ENCODE data around the gene KCP. TPM values are rescaled to one million over a fixed set of nuclear protein-coding genes. Genes with fewer than 3 reads are reported as not detected.

The KCP gene
- total RNA-seq, 1 experiment from 2014 or later, result 5.3 TPM

DNA sequence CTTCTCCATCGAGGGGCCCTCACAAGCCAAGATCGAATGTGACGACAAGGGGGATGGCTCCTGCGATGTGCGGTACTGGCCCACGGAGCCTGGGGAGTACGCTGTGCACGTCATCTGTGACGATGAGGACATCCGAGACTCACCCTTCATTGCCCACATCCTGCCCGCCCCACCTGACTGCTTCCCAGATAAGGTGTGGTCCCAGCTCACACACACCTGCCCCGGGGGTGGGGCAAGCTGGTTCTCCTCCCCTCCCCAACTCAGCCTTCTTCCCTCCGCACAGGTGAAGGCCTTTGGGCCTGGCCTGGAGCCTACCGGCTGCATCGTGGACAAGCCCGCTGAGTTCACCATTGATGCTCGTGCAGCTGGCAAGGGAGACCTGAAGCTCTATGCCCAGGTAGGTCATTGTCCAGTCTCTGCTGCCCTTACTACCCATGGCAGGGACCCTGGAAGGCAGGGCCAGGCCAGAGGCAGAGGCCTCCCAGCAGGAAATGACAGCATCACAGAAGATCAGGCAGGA lies 69.3 kb downstream of the KCP start:
- no CpG with 5 or more reads among the region's 17 CpGs for WGBS (ENCODE audit: extremely low coverage, insufficient read length, low lambda C conversion rate)
- Histone ChIP-seq H3K18ac (ENCODE audit: insufficient read length, low read depth, low read length) (no peak overlapping the region), H3K27ac (ENCODE audit: insufficient read length, low read depth, low read length) (no peak overlapping the region)

More for the DNA sequence above, 69.3 kb downstream of the KCP start:
- no peak overlapping the region for H4K91ac ChIP-seq (ENCODE audit: insufficient read length, low read depth, low read length)
- Mint-ChIP-seq H3K4me1 (peaks cover 2 to 14% of the 10 kb centered on the region in 2 experiments), H3K9me3 (no peaks in the 10 kb centered on the region), H3K27me3 (ENCODE audit: low read depth) (no peaks in the 10 kb centered on the region), H3K27ac (peak overlapping the region in 1 of 3 experiments; percentile 55; a peak in 1 of 7 replicates), H3K36me3 (ENCODE audit: insufficient read depth in 1 of 3, low read depth in 3 of 3) (peaks cover 0 to 6% (median 0%) of the 10 kb centered on the region in 3 experiments; a peak in 2 of 7 replicates), H3K4me3 (no peak overlapping the region; a peak in 1 of 5 replicates)
- no peak overlapping the region for H4K8ac ChIP-seq (replicated peaks; ENCODE audit: insufficient read length, low read depth, low read length)
- H3K14ac ChIP-seq (ENCODE audit: insufficient read depth, low read length), result no peak overlapping the region
- DNase-seq, result no peak
- H2BK20ac ChIP-seq (ENCODE audit: low read depth, low read length, poor library complexity, severe bottlenecking), result no peak overlapping the region
- no peak overlapping the region for H2AFZ ChIP-seq (ENCODE audit: low read length)
- no peaks in the 10 kb centered on the region for H3K27me3 ChIP-seq (ENCODE audit: insufficient read depth, low read length)
- H3K4ac ChIP-seq (ENCODE audit: low read depth, low read length), result no peak overlapping the region
- H3K79me1 ChIP-seq (ENCODE audit: insufficient read depth, low read depth, low read length, poor library complexity, severe bottlenecking), result no peaks in the 10 kb centered on the region
- no peak overlapping the region for H2BK12ac ChIP-seq (ENCODE audit: insufficient read length, low read depth, low read length)
- H3K4me1 ChIP-seq (ENCODE audit: insufficient read depth, low read length), result no peaks in the 10 kb centered on the region
- H4K5ac ChIP-seq (ENCODE audit: insufficient read length, low read depth, low read length), result no peak overlapping the region
- no peaks in the 10 kb centered on the region for H3K23me2 ChIP-seq (ENCODE audit: insufficient read length, low read depth, low read length, poor library complexity, severe bottlenecking)
- no peaks in the 10 kb centered on the region for H3K9me3 ChIP-seq (ENCODE audit: control insufficient read depth, low read depth, low read length)
- TF ChIP-seq, protein P1, sequence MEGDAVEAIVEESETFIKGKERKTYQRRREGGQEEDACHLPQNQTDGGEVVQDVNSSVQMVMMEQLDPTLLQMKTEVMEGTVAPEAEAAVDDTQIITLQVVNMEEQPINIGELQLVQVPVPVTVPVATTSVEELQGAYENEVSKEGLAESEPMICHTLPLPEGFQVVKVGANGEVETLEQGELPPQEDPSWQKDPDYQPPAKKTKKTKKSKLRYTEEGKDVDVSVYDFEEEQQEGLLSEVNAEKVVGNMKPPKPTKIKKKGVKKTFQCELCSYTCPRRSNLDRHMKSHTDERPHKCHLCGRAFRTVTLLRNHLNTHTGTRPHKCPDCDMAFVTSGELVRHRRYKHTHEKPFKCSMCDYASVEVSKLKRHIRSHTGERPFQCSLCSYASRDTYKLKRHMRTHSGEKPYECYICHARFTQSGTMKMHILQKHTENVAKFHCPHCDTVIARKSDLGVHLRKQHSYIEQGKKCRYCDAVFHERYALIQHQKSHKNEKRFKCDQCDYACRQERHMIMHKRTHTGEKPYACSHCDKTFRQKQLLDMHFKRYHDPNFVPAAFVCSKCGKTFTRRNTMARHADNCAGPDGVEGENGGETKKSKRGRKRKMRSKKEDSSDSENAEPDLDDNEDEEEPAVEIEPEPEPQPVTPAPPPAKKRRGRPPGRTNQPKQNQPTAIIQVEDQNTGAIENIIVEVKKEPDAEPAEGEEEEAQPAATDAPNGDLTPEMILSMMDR (conservative IDR thresholded peaks at IDR 0.05), result no peak
- H3K79me2 ChIP-seq (ENCODE audit: insufficient read depth, low read length), result no peaks in the 10 kb centered on the region
- H2AK5ac ChIP-seq (ENCODE audit: insufficient read length, low read length), result no peak overlapping the region
- H2BK5ac ChIP-seq (ENCODE audit: insufficient read length, low read length), result no peak overlapping the region
- H4K20me1 ChIP-seq (ENCODE audit: control insufficient read depth, insufficient read depth, insufficient read length), result no peaks in the 10 kb centered on the region
- H3T11ph ChIP-seq (ENCODE audit: low read length), result no peak overlapping the region
- H3K23ac ChIP-seq (ENCODE audit: insufficient read length, low read depth, low read length), result no peak overlapping the region
- no peak overlapping the region for H3K9ac ChIP-seq (ENCODE audit: extremely low read depth, insufficient read length, low read length)
- no peak overlapping the region for H3K4me2 ChIP-seq (ENCODE audit: insufficient read depth, insufficient read length, low read length)
- no peak overlapping the region for H3K56ac ChIP-seq (ENCODE audit: insufficient read length, low read depth, low read length)
- H2BK15ac ChIP-seq (ENCODE audit: low read depth, low read length), result no peak overlapping the region
- H2BK120ac ChIP-seq (ENCODE audit: low read depth, low read length, poor library complexity, severe bottlenecking), result no peak overlapping the region
